Astrocyte (in vitro differentiated cells and primary cell): Measurements from ENCODE around the gene CHST11. TPM values are rescaled to one million over a fixed set of nuclear protein-coding genes. Genes with fewer than 3 reads are reported as not detected.
A peak's percentile ranks its signal among the peaks of the same experiment; 100 is the strongest.

Experiments
- DNase-seq: peaks from one replicate; pipeline ENCODE4 v3.0.0-alpha.2; 2010; ENCODE audit warnings: low read depth
- FAIRE-seq: peaks from 2 replicates; lab custom pipeline; 2011; peaks lifted over from hg19 to GRCh38; lab: Jason Lieb, UNC
- H2AFZ ChIP-seq: 2 replicates; pipeline ENCODE4 v1.6.0; 2012; ENCODE audit warnings: low read depth, low read length, inconsistent platforms
- H3K27ac ChIP-seq: 2 replicates; pipeline ENCODE4 v1.5.1; 2011; ENCODE audit warnings: low read depth, low read length, inconsistent platforms
- H3K27me3 ChIP-seq: 2 replicates; pipeline ENCODE4 v1.6.0; 2011; ENCODE audit warnings: low read length, inconsistent platforms; ENCODE audit not compliant: insufficient read depth
- H3K36me3 ChIP-seq: 2 replicates; pipeline ENCODE4 v1.5.1; 2011; ENCODE audit warnings: low read length, inconsistent platforms; ENCODE audit not compliant: insufficient read depth
- H3K4me1 ChIP-seq: 2 replicates; pipeline ENCODE4 v1.5.1; 2011; ENCODE audit warnings: low read length, inconsistent platforms; ENCODE audit not compliant: insufficient read depth
- H3K4me2 ChIP-seq: 2 replicates; pipeline ENCODE4 v1.6.0; 2012; ENCODE audit warnings: low read length, inconsistent platforms
- H3K4me3 ChIP-seq: 2 replicates; pipeline ENCODE4 v1.5.1; 2011; ENCODE audit warnings: low read depth, mild to moderate bottlenecking, low read length, inconsistent platforms; ENCODE audit not compliant: insufficient read depth
- H3K79me2 ChIP-seq: 2 replicates; pipeline ENCODE4 v1.6.0; 2012; ENCODE audit warnings: mild to moderate bottlenecking, low read length, inconsistent platforms; ENCODE audit not compliant: insufficient read depth
- H3K9ac ChIP-seq: 2 replicates; pipeline ENCODE4 v1.6.0; 2012; ENCODE audit warnings: mild to moderate bottlenecking, low read length, inconsistent platforms
- H3K9me3 ChIP-seq: 2 replicates; pipeline ENCODE4 v1.5.1; 2012; ENCODE audit warnings: low read depth, mild to moderate bottlenecking, low read length, inconsistent platforms; ENCODE audit not compliant: insufficient read depth
- H4K20me1 ChIP-seq: 2 replicates; pipeline ENCODE4 v1.6.0; 2012; ENCODE audit warnings: low read length, inconsistent platforms; ENCODE audit not compliant: insufficient read depth
- H3K27ac Mint-ChIP-seq: one replicate; pipeline ENCODE4 v1.8.0; 2021; ENCODE audit warnings: mild to moderate bottlenecking, mixed read lengths; ENCODE audit not compliant: unreplicated experiment
- H3K27me3 Mint-ChIP-seq: one replicate; pipeline ENCODE4 v1.8.0; 2021; ENCODE audit warnings: low read depth, mixed read lengths; ENCODE audit not compliant: unreplicated experiment
- H3K36me3 Mint-ChIP-seq: one replicate; pipeline ENCODE4 v1.8.0; 2021; ENCODE audit warnings: low read depth, mixed read lengths; ENCODE audit not compliant: unreplicated experiment
- H3K4me1 Mint-ChIP-seq: one replicate; pipeline ENCODE4 v1.8.0; 2021; ENCODE audit warnings: low read depth, mixed read lengths; ENCODE audit not compliant: unreplicated experiment
- H3K4me3 Mint-ChIP-seq: one replicate; pipeline ENCODE4 v1.8.0; 2021; ENCODE audit warnings: mild to moderate bottlenecking, moderate library complexity, mixed read lengths; ENCODE audit not compliant: unreplicated experiment
- H3K9me3 Mint-ChIP-seq: one replicate; pipeline ENCODE4 v1.8.0; 2021; ENCODE audit warnings: mild to moderate bottlenecking, mixed read lengths; ENCODE audit not compliant: unreplicated experiment
- CTCF ChIP-seq: IDR thresholded peaks from 2 replicates; pipeline ENCODE4 v1.5.1; 2011; ENCODE audit warnings: low read depth, mild to moderate bottlenecking, inconsistent platforms, low read length, moderate library complexity; ENCODE audit not compliant: insufficient read depth
- EZH2 ChIP-seq: IDR thresholded peaks from 2 replicates; pipeline ENCODE4 v1.6.1; 2012; ENCODE audit warnings: mild to moderate bottlenecking, low read length, inconsistent platforms; ENCODE audit not compliant: insufficient read depth
- total RNA-seq: library from RNA; stranded (reverse); gene quantifications from 2 replicates; pipeline ENCODE4 v1.2.1, GENCODE V29; 2021

CHST11 gene
- total RNA-seq, 1 donor from 2014 or later, result 30.2 TPM

DNA sequence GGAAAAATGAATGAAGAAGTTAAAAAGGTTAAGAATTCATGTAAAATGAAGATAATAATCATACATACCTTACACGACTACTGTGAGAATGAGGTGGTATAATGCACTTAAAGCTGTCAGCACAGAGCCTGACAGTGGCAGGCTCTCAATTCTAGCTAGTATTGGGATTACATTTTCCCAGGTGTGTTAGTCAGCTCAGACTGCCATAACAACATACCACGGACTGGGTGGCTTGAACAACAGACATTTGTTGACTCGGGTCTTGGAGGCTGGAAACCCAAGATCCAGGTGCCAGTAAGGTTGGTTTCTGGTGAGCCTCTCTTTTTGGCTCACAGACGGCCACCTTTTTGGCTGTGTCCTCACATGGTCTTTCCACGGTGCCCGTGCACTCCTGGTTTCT is 167.8 kb downstream of the CHST11 start:
- Mint-ChIP-seq H3K4me3 (no peak overlapping the region), H3K4me1 (peaks cover 8% of the 10 kb centered on the region), H3K36me3 (no peaks in the 10 kb centered on the region), H3K9me3 (peaks cover 3% of the 10 kb centered on the region), H3K27me3 (no peaks in the 10 kb centered on the region), H3K27ac (no peak overlapping the region)
- Histone ChIP-seq H4K20me1 (peaks cover 61% of the 10 kb centered on the region), H3K27ac (no peak overlapping the region), H3K9me3 (no peaks in the 10 kb centered on the region), H2AFZ (no peak overlapping the region), H3K36me3 (no peaks in the 10 kb centered on the region), H3K9ac (no peak overlapping the region), H3K4me3 (no peak overlapping the region), H3K27me3 (no peaks in the 10 kb centered on the region), H3K79me2 (no peaks in the 10 kb centered on the region), H3K4me2 (no peak overlapping the region), H3K4me1 (no peaks in the 10 kb centered on the region)
- FAIRE-seq (no peak), DNase-seq (no peak)
- no peak for TF ChIP-seq CTCF
- no peak for TF ChIP-seq EZH2

DNA sequence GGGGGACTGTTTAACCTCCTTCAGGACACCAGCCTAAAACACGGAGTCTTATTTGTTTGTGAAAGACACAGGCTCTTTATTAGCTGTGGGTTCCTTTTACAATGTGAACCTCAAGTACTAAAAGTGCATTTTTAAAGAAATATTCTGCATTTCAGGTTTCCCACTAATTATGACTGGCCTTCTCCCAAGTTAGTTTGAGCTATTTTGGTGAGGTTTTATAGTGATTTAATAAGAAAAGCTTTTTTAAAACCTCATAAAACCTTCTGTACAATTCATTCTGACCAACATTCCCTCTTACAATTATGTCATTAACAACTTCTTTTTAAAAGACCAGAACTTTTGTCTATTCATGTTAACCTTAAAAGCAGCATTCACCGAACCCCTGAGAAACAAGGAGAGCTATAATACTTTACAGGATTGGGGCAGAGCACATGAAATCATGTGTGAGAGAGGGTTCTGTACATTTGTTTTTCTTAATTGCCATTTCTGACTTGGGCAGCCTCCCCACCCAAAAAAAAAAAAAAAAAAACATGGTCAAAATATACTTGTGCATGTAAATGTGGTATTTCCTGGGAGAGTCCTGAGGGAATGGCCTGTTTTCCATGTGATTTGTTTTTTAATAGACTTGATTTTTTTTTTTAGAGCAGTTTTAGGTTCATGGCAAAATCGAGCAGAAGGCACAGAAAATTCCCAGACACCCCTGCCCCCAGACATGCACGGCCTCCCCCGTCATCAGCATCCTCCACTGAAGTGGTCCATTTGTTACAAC is 169.5 kb downstream of the CHST11 start:
- Histone ChIP-seq H3K27ac (no peak overlapping the region), H3K27me3 (no peaks in the 10 kb centered on the region), H3K9me3 (no peaks in the 10 kb centered on the region), H4K20me1 (peaks cover 60% of the 10 kb centered on the region), H3K4me2 (no peak overlapping the region), H3K79me2 (no peaks in the 10 kb centered on the region), H3K4me1 (no peaks in the 10 kb centered on the region), H3K4me3 (no peak overlapping the region), H3K9ac (no peak overlapping the region), H2AFZ (no peak overlapping the region), H3K36me3 (no peaks in the 10 kb centered on the region)
- Mint-ChIP-seq H3K4me1 (peaks cover 8% of the 10 kb centered on the region), H3K36me3 (peaks cover under 1% of the 10 kb centered on the region), H3K27ac (no peak overlapping the region), H3K9me3 (peaks cover 2% of the 10 kb centered on the region), H3K27me3 (no peaks in the 10 kb centered on the region), H3K4me3 (no peak overlapping the region)
- no peak for TF ChIP-seq EZH2
- no peak for TF ChIP-seq CTCF
- FAIRE-seq (no peak), DNase-seq (peak; percentile 35)
